ENCODE data around the gene TBC1D23. TPM values are rescaled to one million over a fixed set of nuclear protein-coding genes. Genes with fewer than 3 reads are reported as not detected.
"Not testable (repeated sequence)": the region's sequence is repeated elsewhere in the genome, so short reads cannot be mapped to it uniquely, and the experiment has no call there.

TBC1D23 gene
- total RNA-seq, 1 donor from 2014 or later: 41.9 TPM

GRCh38 chr3:100225193-100225592 is 35.6 kb upstream of the TBC1D23 start:
- no peak overlapping the region for H3K27ac ChIP-seq
- no peaks in the 10 kb centered on the region for H3K27me3 ChIP-seq (ENCODE audit: low read depth)
- H3K9me3 ChIP-seq: no peaks in the 10 kb centered on the region
- intact Hi-C loops (cut with DNase I): no loop called here
- no peak for DNase-seq
- ATAC-seq: no peak
- TF ChIP-seq, protein P1, sequence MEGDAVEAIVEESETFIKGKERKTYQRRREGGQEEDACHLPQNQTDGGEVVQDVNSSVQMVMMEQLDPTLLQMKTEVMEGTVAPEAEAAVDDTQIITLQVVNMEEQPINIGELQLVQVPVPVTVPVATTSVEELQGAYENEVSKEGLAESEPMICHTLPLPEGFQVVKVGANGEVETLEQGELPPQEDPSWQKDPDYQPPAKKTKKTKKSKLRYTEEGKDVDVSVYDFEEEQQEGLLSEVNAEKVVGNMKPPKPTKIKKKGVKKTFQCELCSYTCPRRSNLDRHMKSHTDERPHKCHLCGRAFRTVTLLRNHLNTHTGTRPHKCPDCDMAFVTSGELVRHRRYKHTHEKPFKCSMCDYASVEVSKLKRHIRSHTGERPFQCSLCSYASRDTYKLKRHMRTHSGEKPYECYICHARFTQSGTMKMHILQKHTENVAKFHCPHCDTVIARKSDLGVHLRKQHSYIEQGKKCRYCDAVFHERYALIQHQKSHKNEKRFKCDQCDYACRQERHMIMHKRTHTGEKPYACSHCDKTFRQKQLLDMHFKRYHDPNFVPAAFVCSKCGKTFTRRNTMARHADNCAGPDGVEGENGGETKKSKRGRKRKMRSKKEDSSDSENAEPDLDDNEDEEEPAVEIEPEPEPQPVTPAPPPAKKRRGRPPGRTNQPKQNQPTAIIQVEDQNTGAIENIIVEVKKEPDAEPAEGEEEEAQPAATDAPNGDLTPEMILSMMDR (IDR thresholded peaks at IDR 0.05): no peak
- H3K4me1 ChIP-seq: no peaks in the 10 kb centered on the region
- H3K4me3 ChIP-seq: no peak overlapping the region
- H3K36me3 ChIP-seq: no peaks in the 10 kb centered on the region

DNA sequence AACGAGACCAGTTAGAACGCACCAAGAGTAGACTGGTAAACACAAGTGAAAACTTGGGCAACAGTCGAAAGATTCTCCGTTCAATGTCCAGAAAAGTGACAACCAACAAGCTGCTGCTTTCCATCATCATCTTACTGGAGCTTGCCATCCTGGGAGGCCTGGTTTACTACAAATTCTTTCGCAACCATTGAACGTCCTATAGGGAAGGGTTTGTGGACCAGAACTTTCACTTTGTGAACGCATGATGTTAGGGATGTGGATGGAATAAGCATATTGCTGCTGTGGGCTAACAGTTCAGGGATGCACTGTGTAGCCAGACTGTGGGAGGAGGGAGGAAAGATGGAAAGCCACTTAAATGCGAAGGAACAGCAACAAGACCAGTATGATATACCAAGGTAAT is 34.9 kb upstream of the TBC1D23 start:
- intact Hi-C loops (cut with DNase I): no loop called here
- no peak overlapping the region for H3K4me3 ChIP-seq
- ATAC-seq (no peak), DNase-seq (no peak)
- no peaks in the 10 kb centered on the region for H3K4me1 ChIP-seq
- no peak overlapping the region for H3K27ac ChIP-seq
- no peaks in the 10 kb centered on the region for H3K27me3 ChIP-seq (ENCODE audit: low read depth)
- no peaks in the 10 kb centered on the region for H3K36me3 ChIP-seq
- H3K9me3 ChIP-seq: no peaks in the 10 kb centered on the region
- TF ChIP-seq, protein P1 (IDR thresholded peaks at IDR 0.05): no peak

DNA sequence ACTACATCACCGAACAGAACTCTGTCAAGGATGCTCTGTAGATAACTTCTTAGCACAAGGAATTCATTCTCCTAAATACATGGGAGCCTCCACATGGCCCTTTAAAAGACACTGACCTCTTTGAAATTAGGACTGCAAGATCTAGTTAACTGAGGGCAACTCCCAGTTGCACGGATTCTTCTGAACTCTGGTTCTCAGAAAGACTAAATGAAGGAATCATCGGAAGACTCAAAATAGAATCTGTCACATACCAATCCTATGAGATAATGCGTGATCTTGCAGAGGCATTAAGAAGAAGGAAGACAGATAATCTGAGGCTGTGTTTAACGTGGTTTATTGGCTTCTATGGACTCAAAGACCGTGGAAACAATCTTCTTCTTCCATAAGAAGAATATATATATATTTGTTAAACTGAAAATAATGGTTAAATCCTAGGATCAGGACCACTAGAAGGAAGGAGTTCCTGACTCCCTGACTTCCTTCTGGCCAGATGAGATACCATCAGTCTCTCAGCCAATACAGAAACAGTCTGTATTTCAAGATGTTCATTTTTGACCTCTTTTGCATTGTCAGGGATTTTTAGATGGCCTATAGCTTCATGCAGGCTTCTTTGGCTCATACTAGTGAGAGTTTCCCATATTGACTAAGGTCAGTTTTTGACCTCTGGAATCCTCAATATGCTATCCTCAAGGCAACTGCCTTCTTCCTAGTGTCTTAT is 33.9 kb upstream of the TBC1D23 start:
- no peaks in the 10 kb centered on the region for H3K36me3 ChIP-seq
- no peaks in the 10 kb centered on the region for H3K27me3 ChIP-seq (ENCODE audit: low read depth)
- no peak for ATAC-seq
- H3K4me1 ChIP-seq: no peaks in the 10 kb centered on the region
- DNase-seq: no peak
- no peaks in the 10 kb centered on the region for H3K9me3 ChIP-seq
- TF ChIP-seq, protein P1 (IDR thresholded peaks at IDR 0.05): no peak
- no peak overlapping the region for H3K4me3 ChIP-seq
- H3K27ac ChIP-seq: no peak overlapping the region
- intact Hi-C loops (cut with DNase I): no loop called here

DNA sequence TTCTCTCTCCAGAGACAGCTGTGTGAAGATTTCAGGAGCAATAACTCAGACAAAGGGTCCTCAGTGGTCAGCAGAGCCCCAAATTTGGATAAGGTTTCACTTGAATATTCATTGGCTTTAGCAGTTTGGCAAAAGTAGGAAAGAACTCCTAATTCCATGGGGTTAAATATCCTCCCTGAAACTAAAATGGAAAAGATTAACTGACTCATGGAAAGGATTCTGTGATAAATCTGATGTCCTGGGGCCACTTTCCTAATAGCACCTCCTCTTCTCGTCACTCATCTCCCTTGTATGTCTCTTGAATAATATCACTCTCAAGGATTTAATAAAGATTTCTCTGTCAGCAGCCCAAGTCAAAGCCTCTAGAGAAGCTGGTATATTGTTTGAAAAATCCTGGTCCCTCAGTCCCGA is 33.3 kb upstream of the TBC1D23 start:
- no peak for ATAC-seq
- intact Hi-C loops (cut with DNase I): no loop called here
- no peak overlapping the region for H3K27ac ChIP-seq

DNA sequence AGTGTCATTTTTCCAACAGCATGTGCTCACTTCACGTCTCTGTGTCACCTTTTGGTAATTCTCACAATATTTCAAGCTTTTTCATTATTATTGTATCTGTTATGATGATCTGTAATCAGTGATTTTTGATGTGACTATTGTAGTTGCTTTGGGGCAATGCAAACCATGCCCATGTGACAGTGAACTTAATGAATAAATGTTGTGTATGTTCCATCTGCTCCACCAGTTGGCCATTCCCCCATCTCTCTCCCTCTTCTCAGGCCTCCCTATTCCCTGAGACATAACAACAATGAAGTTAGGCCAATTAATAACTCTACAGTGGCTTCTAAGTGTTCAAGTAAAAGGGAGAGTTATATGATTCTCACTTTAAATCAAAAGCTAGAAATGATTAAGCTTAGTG is 32.5 kb upstream of the TBC1D23 start:
- Histone ChIP-seq H3K4me1 (no peaks in the 10 kb centered on the region), H3K36me3 (no peaks in the 10 kb centered on the region), H3K27ac (no peak overlapping the region), H3K9me3 (no peaks in the 10 kb centered on the region), H3K4me3 (no peak overlapping the region), H3K27me3 (ENCODE audit: low read depth) (no peaks in the 10 kb centered on the region)
- ATAC-seq (no peak), DNase-seq (no peak)
- intact Hi-C loops (cut with DNase I): no loop called here
- TF ChIP-seq, protein P1 (IDR thresholded peaks at IDR 0.05): no peak

More for the DNA sequence above, 33.3 kb upstream of the TBC1D23 start:
- Histone ChIP-seq H3K4me3 (no peak overlapping the region), H3K4me1 (no peaks in the 10 kb centered on the region), H3K36me3 (no peaks in the 10 kb centered on the region), H3K27me3 (ENCODE audit: low read depth) (no peaks in the 10 kb centered on the region), H3K9me3 (no peaks in the 10 kb centered on the region)
- no peak for DNase-seq
- TF ChIP-seq, protein P1 (IDR thresholded peaks at IDR 0.05): no peak

- intact Hi-C loops (cut with DNase I); H3K27ac ChIP-seq; H3K4me1 ChIP-seq; H3K9me3 ChIP-seq; H3K36me3 ChIP-seq; DNase-seq; H3K4me3 ChIP-seq; H3K27me3 ChIP-seq (ENCODE audit: low read depth); ATAC-seq: not testable (repeated sequence)
These were observed 31.6 kb upstream of the TBC1D23 start for GRCh38 chr3:100229188-100229587.

Measured in lower lobe of right lung (tissue), 2 donors.